ENCODE measurements around the gene PRELP.
"Not testable (repeated sequence)": the region's sequence is repeated elsewhere in the genome, so short reads cannot be mapped to it uniquely, and the experiment has no call there.

Gene PRELP

DNA sequence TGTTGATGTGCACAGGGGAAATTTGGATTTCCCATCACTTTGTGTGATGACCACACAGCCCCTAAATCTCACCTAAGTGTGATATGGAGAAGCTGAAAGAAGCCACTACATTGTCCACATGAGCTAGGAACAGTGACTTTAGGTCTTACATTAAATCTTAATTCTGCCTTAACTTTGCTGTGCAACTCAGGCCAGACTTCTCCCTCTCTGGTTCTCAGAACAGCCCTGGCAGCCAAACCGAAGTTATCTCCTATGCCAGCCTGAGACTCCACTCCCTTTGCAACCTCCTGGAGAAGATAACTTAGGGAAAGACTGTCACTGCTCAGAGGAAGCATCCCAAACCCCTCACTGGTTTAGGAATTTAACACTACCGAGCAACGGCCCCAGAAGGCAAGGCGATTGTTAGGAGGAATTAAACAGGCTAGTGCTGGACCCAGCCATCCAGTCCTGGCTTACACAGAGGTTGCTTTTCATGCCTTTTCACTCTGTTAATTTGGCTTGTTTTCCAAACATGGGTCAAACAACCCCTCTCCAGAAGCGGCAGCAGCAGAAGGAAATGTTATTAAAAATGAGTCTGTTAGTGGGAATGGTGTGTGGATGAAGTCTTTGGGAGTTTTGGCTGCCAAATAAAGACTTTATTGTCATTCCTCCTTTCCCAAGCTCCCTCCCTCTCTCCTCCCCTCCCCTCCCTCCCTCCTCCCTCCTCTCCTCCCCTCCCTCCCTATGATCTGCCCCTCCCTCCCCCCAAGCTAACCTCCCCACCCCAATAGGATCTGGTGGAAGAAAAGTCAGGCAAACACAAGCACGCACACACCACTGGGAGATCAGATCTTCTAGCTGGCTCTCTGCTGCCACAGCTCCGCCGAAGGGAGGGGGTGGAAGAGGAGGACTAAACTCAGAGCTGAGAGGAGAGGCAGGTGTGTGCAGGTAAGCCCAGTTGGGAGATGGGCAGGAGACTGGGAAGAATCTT, at the start of gene PRELP:
TSS of gene PRELP (plus strand) at position 795 of the 970 bp plus-strand sequence. CDS start 7,379 bp downstream, outside the sequence.
- no peak within 1 kb of the TSS for H3K4me3 Mint-ChIP-seq
- peaks cover 18% of the 10 kb centered on the region for H3K27me3 Mint-ChIP-seq
- no peak within 1 kb of the TSS for H3K27ac Mint-ChIP-seq
- H3K36me3 Mint-ChIP-seq (ENCODE audit: low read depth) = no peaks in the 10 kb centered on the region
- H3K9me3 Mint-ChIP-seq = no peaks in the 10 kb centered on the region
- no peaks in the 10 kb centered on the region for H3K4me1 Mint-ChIP-seq (ENCODE audit: low read depth)

- no peak overlapping the region for H3K4me3 Mint-ChIP-seq
- H3K27me3 Mint-ChIP-seq = peaks cover 29% of the 10 kb centered on the region
- H3K36me3 Mint-ChIP-seq (ENCODE audit: low read depth) = no peaks in the 10 kb centered on the region
- no peak overlapping the region for H3K27ac Mint-ChIP-seq
- no peaks in the 10 kb centered on the region for H3K4me1 Mint-ChIP-seq (ENCODE audit: low read depth)
- no peaks in the 10 kb centered on the region for H3K9me3 Mint-ChIP-seq
These were observed 49.2 kb upstream of the PRELP start for GRCh38 chr1:203426366-203426765.

GRCh38 chr1:203426870-203427269, 48.7 kb upstream of the PRELP start:
- no peaks in the 10 kb centered on the region for H3K36me3 Mint-ChIP-seq (ENCODE audit: low read depth)
- H3K27me3 Mint-ChIP-seq = peaks cover 29% of the 10 kb centered on the region
- no peaks in the 10 kb centered on the region for H3K4me1 Mint-ChIP-seq (ENCODE audit: low read depth)
- no peaks in the 10 kb centered on the region for H3K9me3 Mint-ChIP-seq
- H3K27ac Mint-ChIP-seq = no peak overlapping the region
- H3K4me3 Mint-ChIP-seq = no peak overlapping the region

GRCh38 chr1:203427451-203427850, 48.2 kb upstream of the PRELP start:
- Mint-ChIP-seq H3K27me3 (peaks cover 29% of the 10 kb centered on the region), H3K27ac (no peak overlapping the region), H3K9me3 (no peaks in the 10 kb centered on the region), H3K36me3 (ENCODE audit: low read depth) (no peaks in the 10 kb centered on the region), H3K4me3 (no peak overlapping the region), H3K4me1 (ENCODE audit: low read depth) (no peaks in the 10 kb centered on the region)

DNA sequence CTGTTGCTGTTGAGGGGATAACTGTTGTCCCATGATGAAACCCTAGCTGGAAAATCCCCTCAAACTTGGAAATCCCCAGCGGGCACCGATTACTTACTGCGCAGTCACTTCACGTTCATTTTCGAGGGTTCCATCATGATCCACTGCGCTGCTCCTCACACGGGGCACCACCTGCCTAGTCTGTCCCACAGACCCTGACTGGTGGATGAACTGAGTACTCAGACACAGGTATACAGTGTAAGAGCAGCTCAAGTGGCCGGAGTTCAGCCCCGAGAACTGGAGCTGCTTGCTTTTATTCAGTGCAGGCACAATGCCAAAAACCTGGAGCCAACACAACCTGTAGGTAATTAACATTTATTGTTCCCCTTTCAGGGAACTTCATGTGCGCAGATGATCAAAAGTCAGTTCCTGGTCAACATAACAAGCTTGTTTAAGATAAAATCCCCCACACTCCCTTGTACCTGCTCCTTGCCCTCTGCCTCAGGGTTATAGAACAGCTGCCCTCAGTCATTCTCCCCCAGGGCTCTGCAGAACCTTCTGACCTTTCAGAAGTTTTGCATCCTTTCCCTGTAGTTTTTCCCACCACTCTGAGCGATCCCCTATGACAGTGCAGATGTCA, 46.5 kb upstream of the PRELP start:
- Mint-ChIP-seq H3K27me3 (peaks cover 33% of the 10 kb centered on the region), H3K4me1 (ENCODE audit: low read depth) (no peaks in the 10 kb centered on the region), H3K9me3 (no peaks in the 10 kb centered on the region), H3K36me3 (ENCODE audit: low read depth) (no peaks in the 10 kb centered on the region), H3K4me3 (no peak overlapping the region), H3K27ac (no peak overlapping the region)

GRCh38 chr1:203435615-203436014, 40.0 kb upstream of the PRELP start:
- Mint-ChIP-seq H3K9me3 (no peaks in the 10 kb centered on the region), H3K27me3 (peaks cover 20% of the 10 kb centered on the region)

DNA sequence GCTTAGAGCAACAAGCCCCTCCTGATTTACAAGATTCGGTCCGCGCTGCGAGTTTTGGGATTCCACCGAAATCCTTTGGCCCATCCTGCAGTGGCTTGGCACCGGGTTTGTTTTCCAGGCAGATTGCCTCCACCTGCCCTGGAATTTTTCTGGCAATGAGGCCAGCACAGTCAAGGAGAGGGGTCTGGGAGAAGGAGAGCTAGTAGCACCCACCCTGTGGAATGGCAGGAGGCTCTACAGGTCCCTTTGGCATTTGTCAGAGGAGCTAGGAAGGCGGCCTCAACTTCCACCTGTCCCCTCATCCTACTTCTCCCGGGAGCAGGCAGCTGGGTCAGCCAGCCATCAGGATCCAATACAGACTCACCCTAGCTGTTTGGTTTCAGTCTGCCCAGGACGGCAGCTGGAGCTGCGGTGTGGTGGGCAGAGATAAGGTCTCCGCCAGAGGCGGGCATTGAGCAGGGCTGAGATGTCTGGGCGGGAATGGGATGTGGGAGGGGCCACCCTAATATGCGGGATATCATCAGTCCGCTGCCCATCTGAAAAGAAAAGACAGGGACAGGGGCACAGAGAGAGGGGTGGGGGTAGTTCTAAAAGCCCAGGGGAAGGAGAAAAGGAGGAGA, 37.8 kb upstream of the PRELP start:
- Mint-ChIP-seq H3K27me3 (peaks cover 14% of the 10 kb centered on the region), H3K27ac (no peak overlapping the region), H3K36me3 (ENCODE audit: low read depth) (no peaks in the 10 kb centered on the region), H3K9me3 (no peaks in the 10 kb centered on the region), H3K4me1 (ENCODE audit: low read depth) (no peaks in the 10 kb centered on the region), H3K4me3 (no peak overlapping the region)

More at GRCh38 chr1:203435615-203436014, 40.0 kb upstream of the PRELP start:
- no peak overlapping the region for H3K27ac Mint-ChIP-seq
- no peak overlapping the region for H3K4me3 Mint-ChIP-seq
- no peaks in the 10 kb centered on the region for H3K4me1 Mint-ChIP-seq (ENCODE audit: low read depth)
- no peaks in the 10 kb centered on the region for H3K36me3 Mint-ChIP-seq (ENCODE audit: low read depth)

GRCh38 chr1:203439131-203439730, 36.4 kb upstream of the PRELP start:
- Mint-ChIP-seq H3K36me3 (ENCODE audit: low read depth) (no peaks in the 10 kb centered on the region), H3K27me3 (peaks cover 10% of the 10 kb centered on the region), H3K27ac (no peak overlapping the region), H3K9me3 (no peaks in the 10 kb centered on the region), H3K4me3 (no peak overlapping the region), H3K4me1 (ENCODE audit: low read depth) (no peaks in the 10 kb centered on the region)

DNA sequence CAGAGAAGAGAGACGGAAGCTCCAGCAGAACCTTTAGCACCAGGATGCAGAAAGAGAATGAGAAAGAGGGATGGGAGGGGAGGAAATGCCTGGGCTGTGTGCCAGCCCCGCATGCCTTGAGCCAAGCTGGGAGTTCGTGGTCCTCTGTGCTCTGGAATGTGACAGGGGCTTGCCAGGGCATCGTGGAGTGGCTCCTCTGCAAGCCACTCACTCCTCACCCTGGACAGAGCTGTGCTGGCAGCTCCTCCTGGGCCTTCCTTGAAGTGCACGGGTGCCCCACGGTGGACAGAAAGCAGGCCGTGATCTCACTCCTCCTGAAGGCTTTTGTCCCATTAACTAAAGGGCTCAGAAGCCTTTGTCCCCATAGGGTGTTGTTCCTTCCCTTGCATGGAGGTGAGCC, 34.8 kb upstream of the PRELP start:
- no peaks in the 10 kb centered on the region for H3K36me3 Mint-ChIP-seq (ENCODE audit: low read depth)
- H3K9me3 Mint-ChIP-seq = peaks cover 5% of the 10 kb centered on the region
- no peaks in the 10 kb centered on the region for H3K4me1 Mint-ChIP-seq (ENCODE audit: low read depth)
- no peak overlapping the region for H3K27ac Mint-ChIP-seq
- H3K27me3 Mint-ChIP-seq = peaks cover 6% of the 10 kb centered on the region
- H3K4me3 Mint-ChIP-seq = no peak overlapping the region

DNA sequence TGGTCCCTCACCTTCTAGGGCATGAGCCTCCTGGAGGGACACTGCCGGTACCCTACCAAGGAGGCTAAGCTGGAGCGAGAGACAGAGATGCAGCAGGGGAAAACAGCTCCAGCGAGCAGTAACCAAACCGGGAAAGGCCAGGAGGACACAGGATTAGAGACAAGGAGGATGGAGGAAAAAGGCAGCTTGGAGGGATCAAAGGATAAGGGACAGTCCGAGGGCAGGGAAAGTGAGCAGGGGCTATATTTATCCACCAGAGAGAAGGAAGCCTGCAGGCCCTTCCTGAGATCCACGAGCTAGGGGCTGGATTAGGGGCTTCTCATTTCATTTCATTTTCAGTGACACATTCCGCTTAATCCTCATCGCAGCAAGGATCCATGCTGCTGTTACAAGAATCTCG, 33.8 kb upstream of the PRELP start:
- H3K4me3 Mint-ChIP-seq = no peak overlapping the region
- no peak overlapping the region for H3K27ac Mint-ChIP-seq
- no peaks in the 10 kb centered on the region for H3K36me3 Mint-ChIP-seq (ENCODE audit: low read depth)
- no peaks in the 10 kb centered on the region for H3K4me1 Mint-ChIP-seq (ENCODE audit: low read depth)
- peaks cover 6% of the 10 kb centered on the region for H3K27me3 Mint-ChIP-seq
- peaks cover 5% of the 10 kb centered on the region for H3K9me3 Mint-ChIP-seq

- peaks cover 5% of the 10 kb centered on the region for H3K9me3 Mint-ChIP-seq
- H3K4me1 Mint-ChIP-seq (ENCODE audit: low read depth) = no peaks in the 10 kb centered on the region
- H3K4me3 Mint-ChIP-seq = no peak overlapping the region
- peaks cover 6% of the 10 kb centered on the region for H3K27me3 Mint-ChIP-seq
- H3K27ac Mint-ChIP-seq = no peak overlapping the region
- no peaks in the 10 kb centered on the region for H3K36me3 Mint-ChIP-seq (ENCODE audit: low read depth)
These were observed 32.8 kb upstream of the PRELP start for GRCh38 chr1:203442821-203443220.

- Mint-ChIP-seq H3K36me3 (ENCODE audit: low read depth) (no peaks in the 10 kb centered on the region), H3K27me3 (peaks cover 6% of the 10 kb centered on the region), H3K4me3 (no peak overlapping the region), H3K4me1 (ENCODE audit: low read depth) (no peaks in the 10 kb centered on the region), H3K9me3 (peaks cover 5% of the 10 kb centered on the region), H3K27ac (no peak overlapping the region)
These were observed 32.3 kb upstream of the PRELP start for GRCh38 chr1:203443296-203443695.

DNA sequence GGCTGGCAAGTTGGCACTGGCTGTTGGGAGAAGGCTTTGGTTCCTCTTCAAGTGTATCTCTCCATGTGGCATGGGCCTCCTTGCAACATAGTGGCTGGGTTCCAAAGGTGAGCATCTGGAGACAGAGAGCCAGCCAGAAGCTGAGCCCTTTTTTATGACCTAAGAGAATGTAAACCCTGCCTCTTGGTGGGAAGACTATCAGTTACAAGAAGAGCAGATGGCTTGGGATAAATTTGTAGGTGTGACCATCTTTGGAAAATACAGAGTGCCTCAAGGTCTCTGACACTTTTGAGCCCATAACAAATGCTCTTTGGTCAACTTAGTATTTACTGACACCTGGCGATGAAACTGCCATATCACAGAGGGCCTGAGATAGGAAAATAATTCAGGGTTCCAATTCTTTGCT, 31.4 kb upstream of the PRELP start:
- no peaks in the 10 kb centered on the region for H3K4me1 Mint-ChIP-seq (ENCODE audit: low read depth)
- no peak overlapping the region for H3K27ac Mint-ChIP-seq
- H3K4me3 Mint-ChIP-seq = no peak overlapping the region
- peaks cover 5% of the 10 kb centered on the region for H3K9me3 Mint-ChIP-seq
- H3K27me3 Mint-ChIP-seq = peaks cover 10% of the 10 kb centered on the region
- no peaks in the 10 kb centered on the region for H3K36me3 Mint-ChIP-seq (ENCODE audit: low read depth)

DNA sequence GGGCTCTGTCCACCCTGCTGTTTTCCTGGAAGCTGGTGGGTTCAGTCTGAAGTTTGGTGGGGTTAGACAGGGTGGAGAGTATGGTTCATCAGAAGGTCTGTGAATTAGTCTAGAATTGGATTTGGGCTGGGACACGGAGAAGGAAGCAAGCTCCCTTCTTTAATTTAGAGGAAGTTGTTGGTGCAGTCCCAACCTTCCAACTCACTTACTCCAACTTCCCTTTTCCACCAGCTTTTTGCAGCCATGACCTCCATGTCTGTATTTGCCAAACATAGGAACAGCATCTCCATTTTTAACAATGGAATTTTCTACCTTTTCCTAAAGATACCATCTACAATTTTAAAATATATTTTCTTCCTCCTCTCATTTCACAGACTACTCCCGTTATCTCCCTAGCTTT, 28.5 kb upstream of the PRELP start:
- peaks cover 20% of the 10 kb centered on the region for H3K27me3 Mint-ChIP-seq
- no peaks in the 10 kb centered on the region for H3K4me1 Mint-ChIP-seq (ENCODE audit: low read depth)
- H3K27ac Mint-ChIP-seq = no peak overlapping the region
- no peak overlapping the region for H3K4me3 Mint-ChIP-seq
- no peaks in the 10 kb centered on the region for H3K36me3 Mint-ChIP-seq (ENCODE audit: low read depth)
- peaks cover 5% of the 10 kb centered on the region for H3K9me3 Mint-ChIP-seq

DNA sequence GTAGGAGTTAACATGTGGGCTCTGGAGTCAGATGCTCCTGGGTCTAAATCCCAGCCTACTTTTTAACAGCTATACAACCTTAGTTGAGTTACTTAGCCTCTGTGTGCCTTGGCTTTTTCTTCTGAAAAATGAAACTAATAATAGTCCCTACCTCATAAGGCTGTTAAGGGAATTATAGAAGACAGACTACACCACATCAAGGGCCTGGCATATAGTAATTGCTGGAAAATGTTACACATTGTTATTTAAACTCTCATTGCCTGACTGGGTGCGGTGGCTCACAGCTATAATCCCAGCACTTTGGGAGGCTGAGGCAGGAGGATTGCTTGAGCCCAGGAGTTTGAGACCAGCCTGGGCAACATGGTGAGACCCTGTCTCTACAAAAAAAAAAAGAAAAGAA, 28.0 kb upstream of the PRELP start:
- H3K4me1 Mint-ChIP-seq (ENCODE audit: low read depth); H3K36me3 Mint-ChIP-seq (ENCODE audit: low read depth); H3K27ac Mint-ChIP-seq; H3K9me3 Mint-ChIP-seq; H3K4me3 Mint-ChIP-seq: not testable (repeated sequence)
- peaks cover 20% of the 10 kb centered on the region for H3K27me3 Mint-ChIP-seq

Data from stimulated activated naive CD8-positive, alpha-beta T cell treated with anti-CD3 and anti-CD28 coated beads, Interleukin-15, Interleukin-2, amounts not matched to agents 100 ng/mL and 50 ng/mL, for 24 hours (primary cell).